ENCODE measurements around the gene CFAP43.

CFAP43 gene

DNA sequence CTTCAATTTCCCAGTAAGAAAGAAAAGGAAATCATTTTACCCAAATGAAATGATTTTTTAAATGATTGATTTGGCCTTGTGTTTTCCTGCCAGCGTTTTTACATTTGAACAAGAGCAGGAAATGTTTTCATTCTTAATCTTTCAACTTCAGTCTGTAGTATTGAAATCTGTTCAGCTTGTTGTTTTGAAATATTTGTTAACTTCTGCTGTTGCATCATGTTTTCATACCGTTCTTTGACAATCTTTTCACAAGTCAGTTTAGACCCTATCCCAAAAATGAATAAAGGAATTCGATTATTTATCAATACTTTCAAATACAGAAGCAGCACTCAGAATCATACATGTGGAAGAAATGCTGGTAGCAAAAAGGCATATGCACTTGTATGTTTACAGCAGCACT lies 102.1 kb downstream of the CFAP43 start:
- DNase-seq: no peak

DNA sequence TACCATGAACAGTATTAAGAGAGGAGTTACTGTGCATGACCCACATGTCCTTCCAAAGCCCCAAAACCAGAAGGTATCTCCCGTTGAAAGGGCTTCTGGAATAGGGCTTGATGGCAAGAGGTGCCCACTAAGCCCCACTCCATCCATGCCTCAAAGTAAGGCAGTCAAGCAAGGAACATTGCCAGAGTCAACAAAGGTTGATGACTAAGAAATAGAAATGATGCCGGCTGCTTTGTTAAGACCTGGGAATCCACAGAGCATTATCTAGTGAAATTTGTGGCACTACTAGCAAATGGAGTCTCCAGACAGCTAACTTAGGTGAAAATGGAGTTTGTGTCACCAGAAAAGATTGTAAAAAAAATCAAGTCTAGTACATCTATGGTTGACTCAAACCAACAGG lies 104.0 kb downstream of the CFAP43 start:
- DNase-seq: no peak

DNA sequence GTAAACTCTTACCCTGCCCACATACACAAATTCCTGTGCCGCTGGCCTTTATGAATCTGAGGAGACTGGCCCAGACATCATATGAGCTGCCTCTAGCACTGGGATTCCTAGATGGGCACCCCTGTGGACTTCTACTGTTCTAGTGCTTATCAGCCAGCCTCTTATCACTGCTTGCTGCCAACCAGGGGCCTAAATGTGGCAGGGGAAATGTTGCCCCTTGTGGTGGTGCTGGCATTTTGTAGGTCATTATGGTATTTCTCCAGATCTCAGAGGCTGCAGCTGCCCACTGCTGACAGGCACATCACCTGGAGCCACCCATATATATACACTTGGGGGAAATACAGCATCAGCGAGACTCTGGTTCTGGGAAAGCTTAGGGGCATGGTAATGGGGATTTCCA lies 104.8 kb downstream of the CFAP43 start:
- DNase-seq: no peak

GRCh38 chr10:104123397-104123796 lies 108.8 kb downstream of the CFAP43 start:
- DNase-seq: no peak

DNA sequence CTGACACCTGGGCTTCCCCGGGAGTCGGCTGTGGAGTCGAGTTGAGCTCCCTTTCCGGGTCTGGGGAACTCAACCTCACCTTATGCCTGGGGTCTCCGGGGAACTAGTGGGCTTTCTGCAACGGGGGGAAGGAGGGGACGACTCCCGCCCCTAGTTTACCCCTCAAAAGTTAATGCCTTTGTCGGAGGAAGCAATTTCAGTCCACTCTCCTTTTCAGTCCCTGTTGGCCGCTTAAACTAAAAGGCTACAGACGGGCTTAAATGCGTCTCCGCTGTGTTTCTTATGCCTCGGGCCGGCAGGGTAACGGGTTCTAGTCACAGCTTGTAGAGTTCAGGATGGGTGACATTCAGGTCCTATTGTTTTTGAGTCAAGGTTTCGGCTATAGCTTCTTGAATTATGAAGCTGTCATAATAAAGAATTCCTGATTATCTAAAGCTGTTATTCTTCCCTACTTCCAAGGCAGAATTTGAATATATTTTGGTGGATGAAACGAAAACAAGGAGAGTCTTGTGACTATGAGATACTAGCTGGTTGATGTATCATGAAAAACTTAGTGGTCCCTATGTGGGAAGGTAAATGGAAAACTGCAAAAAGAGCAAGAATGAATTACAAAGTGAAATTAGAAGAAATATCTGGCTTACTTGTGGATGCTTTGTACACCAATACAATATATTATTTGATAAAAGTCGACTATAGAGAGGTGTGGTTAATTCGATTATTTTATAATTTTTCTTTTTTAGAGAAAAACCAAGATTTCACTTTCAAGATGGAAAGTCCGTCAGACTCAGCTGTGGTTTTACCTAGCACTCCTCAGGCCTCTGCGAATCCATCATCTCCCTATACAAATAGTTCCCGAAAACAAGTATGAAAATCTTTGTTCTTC lies 109.7 kb downstream of the CFAP43 start:
- no peak for DNase-seq

DNA sequence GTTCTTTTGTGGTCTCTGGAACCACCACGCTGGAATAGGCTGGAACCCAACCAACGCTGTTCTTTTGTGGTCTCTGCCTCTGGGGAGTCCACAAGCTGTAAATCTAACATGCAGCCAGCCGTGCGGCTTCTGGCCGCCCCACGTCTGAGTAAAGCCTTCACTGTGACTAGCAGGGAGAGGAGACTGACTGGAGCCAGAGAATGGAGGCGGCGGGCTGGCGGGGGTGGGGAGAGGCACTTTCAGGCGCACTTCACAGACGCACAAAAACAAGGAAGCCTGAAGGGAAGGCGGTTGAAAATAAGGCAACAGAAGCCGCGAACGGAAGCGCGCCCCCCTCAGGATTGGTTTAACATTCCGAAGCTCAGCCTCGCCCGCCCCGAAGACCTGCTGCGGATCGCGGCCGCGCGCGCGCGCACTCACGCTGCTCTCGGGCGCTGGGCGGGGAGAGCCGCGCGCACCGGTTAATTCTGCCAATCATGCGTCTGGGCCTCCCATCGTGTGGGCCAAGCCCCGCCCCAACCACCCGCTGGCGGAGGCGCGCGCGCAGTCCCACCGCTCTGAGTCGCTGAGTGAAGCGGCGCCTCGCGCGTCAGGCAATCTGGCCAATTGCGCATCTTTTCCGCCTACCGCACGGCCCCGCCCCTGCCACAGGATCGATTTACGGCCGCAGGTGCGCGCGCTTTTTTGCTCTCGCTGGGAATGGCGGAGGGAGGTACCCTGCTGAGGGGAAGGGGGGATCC lies 110.5 kb downstream of the CFAP43 start, which contains the start of gene SFR1:
TSS of gene SFR1 (plus strand) at position 687 of the 740 bp plus-strand sequence. CDS start at position 700, 13 bp downstream.
- DNase-seq: peak; percentile 100

DNA sequence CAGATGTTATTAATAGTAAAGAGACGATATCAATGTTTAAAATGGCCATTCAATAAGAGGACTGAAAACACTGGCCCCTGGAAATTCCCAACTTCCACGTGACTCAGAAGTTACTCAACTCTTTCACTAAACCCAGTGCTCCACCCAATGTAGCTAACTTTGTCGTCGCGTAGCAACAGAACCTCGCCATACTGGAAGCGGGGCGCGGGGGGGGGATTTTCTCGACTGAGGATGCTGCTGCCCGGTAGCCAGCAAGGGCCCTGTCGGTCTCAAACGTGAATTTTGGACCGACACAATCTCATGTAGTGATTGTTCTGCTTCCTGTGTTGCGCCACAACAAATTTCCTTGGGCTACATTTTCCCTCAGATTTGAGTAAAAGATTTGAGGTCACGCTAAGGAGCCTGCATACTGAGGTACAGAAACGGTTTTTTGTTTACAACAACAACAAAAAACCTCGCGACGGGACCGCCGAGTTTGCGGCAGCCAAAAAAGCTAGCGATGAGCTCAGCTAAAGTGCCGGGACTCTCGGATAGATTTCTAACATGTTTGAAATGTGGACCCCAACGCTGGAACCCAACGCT lies 111.2 kb downstream of the CFAP43 start:
- peak; percentile 69 for DNase-seq

DNA sequence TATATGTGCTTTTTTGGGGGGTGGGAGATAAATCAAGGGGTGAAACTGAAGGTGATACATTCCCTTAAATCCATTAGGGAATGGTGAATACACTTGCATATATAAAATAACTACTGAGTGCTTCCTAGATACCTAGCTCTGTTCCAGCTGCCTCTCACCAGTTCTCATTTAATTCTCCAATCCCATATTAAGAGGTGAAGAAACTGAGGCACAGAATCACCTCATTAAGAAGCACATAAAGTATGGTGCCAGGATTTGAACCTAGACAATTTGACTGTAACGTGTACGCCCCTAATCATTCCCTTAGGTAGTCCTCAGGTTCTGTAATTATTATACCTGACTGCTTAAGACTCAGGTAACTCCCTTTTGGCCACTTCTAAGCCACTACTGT lies 111.7 kb downstream of the CFAP43 start:
- DNase-seq: no peak

DNA sequence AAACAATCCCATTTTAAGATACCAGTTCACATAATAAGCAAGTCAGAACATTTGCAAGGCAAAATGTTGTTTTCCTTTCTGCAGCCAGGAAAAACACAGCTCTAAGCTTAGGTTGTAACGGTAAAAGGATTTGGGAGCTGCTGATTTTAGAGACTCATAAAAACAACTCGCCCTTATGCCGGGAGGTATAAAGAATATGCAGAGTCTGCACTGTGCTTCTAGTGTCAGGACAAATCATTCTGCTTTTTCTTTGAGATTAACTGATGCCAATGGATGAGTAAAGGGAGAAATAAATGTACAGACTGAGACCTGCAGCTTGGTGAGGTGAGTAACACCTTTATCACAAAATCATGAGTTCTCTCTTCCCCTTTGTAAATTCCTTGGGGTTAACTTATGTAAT lies 112.2 kb downstream of the CFAP43 start:
- DNase-seq: no peak

- no peak for DNase-seq
Observed at GRCh38 chr10:104117839-104118323, 114.3 kb downstream of the CFAP43 start.

DNA sequence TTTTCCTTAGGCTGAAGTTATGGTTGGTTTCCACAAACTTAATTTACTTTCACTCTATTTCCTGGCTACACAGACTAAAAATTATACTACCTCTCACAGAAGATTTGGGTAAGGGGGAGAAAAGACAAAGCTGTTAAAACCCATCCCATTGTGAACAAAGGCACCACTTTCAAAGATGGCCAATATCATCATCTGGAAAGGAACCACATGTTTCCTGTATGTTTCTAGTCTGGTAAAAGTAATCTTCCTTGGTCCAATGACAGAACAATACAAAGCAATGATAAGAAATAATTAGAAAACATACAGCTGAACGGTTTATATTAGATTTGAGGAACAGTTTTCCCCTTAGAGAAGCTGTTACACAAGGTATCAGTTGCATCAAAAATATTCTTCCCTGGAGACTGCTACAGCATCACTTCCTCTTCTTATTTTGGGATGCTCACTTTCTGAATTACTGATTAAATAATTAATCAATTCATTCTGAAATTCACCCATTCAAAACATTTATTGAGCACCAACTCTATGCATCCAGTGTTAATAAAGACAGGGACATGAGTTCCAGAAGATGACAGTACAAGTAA lies 118.7 kb downstream of the CFAP43 start:
- no peak for DNase-seq

GRCh38 chr10:104109908-104110662 lies 122.1 kb downstream of the CFAP43 start:
- no peak for DNase-seq

DNA sequence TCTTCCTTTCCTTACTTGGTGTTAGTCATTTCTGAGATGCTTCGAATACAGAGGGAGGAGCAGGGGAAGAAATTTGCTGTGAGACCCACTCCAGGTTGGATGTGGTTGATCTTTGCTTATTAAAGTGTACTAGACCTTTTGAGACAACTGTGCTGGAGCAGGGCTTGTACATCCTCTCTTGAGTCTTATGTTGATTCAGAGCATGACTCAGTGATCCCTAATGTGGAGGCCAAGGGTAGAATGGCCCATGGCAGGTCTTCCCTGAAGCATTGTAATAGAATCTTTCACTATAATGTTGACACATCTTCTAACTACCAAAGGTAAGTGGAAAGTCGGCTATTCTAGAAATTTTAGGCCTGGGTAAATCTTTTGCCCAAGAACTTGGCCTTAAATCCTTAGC lies 127.2 kb downstream of the CFAP43 start:
- no peak for DNase-seq

DNA sequence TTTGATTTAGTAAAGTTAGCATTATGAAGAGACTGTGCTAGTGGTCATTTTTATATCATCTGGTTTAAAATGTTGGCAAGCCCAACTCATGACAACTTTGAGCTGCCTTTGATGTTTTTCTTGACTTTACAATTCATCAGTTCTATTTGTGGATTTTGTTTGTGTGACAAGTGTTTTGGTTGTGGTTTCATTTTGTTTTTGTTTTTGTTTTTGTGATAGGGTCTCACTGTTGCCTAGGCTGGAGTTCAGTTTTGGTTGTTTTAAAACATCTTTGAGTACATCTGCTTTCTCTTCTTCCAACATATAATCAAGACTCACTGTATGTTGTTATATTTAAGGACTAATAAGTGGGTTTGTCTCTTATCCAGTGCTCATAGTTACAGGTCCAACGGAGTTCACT lies 127.7 kb downstream of the CFAP43 start:
- DNase-seq: no peak

GRCh38 chr10:104103956-104104355 lies 128.2 kb downstream of the CFAP43 start:
- no peak for DNase-seq

DNA sequence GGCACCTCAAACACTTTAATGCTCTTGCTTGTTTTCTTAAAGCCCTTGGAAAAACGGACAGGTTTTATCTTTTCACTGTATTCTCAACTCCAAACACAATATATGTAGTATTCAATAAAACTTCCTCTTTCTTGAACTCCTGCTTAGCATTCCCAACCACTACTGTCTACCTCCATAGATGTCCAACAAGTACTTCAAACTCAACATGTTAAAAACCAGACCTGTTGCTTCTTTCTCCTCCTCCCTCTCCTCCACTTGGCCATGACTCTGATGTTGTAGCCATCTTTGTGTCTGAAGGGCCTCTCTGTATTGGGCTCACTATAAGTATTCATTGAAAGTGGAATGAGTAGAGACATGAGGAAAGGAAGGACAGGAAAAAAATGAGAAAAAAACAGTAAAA lies 130.3 kb downstream of the CFAP43 start:
- DNase-seq: no peak

GRCh38 chr10:104100795-104101194 lies 131.4 kb downstream of the CFAP43 start:
- no peak for DNase-seq

- DNase-seq: no peak
Observed at GRCh38 chr10:104099941-104100340, 132.2 kb downstream of the CFAP43 start.

DNA sequence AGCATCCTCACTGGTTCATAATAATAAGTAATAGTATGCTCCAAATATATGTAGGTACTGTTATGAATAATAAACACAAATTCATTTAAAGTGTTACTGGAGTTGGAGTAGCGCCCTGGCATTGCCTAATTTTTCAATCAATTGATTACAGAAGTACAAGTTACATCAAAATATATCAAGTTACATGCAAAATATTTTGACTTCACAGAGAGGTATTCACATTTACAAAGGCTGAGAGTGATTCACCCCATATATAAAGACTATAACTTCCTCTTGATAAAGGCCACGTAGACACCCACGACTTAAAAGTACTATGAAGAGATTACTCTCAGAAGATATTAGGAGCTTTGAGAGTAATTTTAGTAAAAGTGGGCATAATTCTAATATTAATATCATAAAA lies 132.9 kb downstream of the CFAP43 start:
- DNase-seq: no peak

GRCh38 chr10:104098358-104098925 lies 133.7 kb downstream of the CFAP43 start:
- no peak for DNase-seq

- DNase-seq: no peak
Observed at GRCh38 chr10:104096692-104097091, 135.5 kb downstream of the CFAP43 start.

- DNase-seq: no peak
Observed at GRCh38 chr10:104092749-104093148, 139.4 kb downstream of the CFAP43 start.

Measured in activated gamma-delta T cell (primary cell).